Measurements from ENCODE around the gene VEGFA. TPM values are rescaled to one million over a fixed set of nuclear protein-coding genes. Genes with fewer than 3 reads are reported as not detected.

Gene VEGFA
- polyA plus RNA-seq, 1 donor from 2014 or later = 7.3 TPM

DNA sequence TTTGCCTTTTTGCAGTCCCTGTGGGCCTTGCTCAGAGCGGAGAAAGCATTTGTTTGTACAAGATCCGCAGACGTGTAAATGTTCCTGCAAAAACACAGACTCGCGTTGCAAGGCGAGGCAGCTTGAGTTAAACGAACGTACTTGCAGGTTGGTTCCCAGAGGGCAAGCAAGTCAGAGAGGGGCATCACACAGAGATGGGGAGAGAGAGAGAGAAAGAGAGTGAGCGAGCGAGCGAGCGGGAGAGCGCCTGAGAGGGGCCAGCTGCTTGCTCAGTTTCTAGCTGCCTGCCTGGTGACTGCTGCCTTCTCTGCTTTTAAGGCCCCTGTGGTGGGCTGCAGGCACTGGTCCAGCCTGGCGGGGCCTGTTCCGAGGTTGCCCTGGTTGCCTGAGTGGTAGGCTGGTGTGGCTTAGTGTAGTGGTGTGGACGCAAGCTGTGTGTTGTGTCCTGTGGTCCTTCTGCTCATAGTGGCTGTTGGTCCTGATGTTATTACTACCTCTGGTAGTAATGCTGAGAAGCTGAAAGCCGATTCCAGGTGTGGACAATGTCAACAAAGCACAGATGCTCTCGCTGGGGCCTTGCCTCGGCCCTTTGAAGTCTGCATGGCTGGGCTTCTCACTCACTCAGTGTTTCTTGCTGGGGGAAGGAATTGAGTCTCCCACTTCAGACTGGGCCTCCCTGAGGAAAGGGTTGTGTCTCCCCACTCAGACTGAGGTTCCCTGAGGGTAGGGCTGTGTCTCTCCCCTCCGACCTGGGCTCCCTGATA, 12.1 kb downstream of the VEGFA start:
- no peaks in the 10 kb centered on the region for H3K9me2 ChIP-seq (ENCODE audit: insufficient read depth, low read length)
- H3F3A ChIP-seq (ENCODE audit: insufficient read depth, low read length, poor library complexity, severe bottlenecking) = no peaks in the 10 kb centered on the region
- no peak overlapping the region for H3K27ac ChIP-seq (ENCODE audit: low read length)
- no peaks in the 10 kb centered on the region for H3K36me3 ChIP-seq (ENCODE audit: insufficient read depth, low read length)
- no peaks in the 10 kb centered on the region for H3K27me3 ChIP-seq (ENCODE audit: insufficient read depth, low read depth, low read length)
- H3K4me3 ChIP-seq (ENCODE audit: low read length) = no peak overlapping the region
- H3K9me3 ChIP-seq (ENCODE audit: low read length) = no peaks in the 10 kb centered on the region
- no peaks in the 10 kb centered on the region for H4K20me1 ChIP-seq (ENCODE audit: insufficient read depth)
- no peak overlapping the region for H3K4me2 ChIP-seq (ENCODE audit: low read length)
- no peaks in the 10 kb centered on the region for H3K79me2 ChIP-seq (replicated peaks; ENCODE audit: insufficient read depth, low read length)
- H2AFZ ChIP-seq (ENCODE audit: low read depth, low read length) = no peak overlapping the region
- H3K9ac ChIP-seq (ENCODE audit: low read length) = no peak overlapping the region
- TF ChIP-seq SMC3 (conservative IDR thresholded peaks at IDR 0.05; ENCODE audit: poor library complexity) = no peak
- TF ChIP-seq RAD21 (conservative IDR thresholded peaks at IDR 0.05) = no peak
- TF ChIP-seq, protein P1, sequence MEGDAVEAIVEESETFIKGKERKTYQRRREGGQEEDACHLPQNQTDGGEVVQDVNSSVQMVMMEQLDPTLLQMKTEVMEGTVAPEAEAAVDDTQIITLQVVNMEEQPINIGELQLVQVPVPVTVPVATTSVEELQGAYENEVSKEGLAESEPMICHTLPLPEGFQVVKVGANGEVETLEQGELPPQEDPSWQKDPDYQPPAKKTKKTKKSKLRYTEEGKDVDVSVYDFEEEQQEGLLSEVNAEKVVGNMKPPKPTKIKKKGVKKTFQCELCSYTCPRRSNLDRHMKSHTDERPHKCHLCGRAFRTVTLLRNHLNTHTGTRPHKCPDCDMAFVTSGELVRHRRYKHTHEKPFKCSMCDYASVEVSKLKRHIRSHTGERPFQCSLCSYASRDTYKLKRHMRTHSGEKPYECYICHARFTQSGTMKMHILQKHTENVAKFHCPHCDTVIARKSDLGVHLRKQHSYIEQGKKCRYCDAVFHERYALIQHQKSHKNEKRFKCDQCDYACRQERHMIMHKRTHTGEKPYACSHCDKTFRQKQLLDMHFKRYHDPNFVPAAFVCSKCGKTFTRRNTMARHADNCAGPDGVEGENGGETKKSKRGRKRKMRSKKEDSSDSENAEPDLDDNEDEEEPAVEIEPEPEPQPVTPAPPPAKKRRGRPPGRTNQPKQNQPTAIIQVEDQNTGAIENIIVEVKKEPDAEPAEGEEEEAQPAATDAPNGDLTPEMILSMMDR (IDR thresholded peaks at IDR 0.05; ENCODE audit: poor library complexity, severe bottlenecking) = no peak
- peak; percentile 6 for TF ChIP-seq POLR2AphosphoS5 (IDR thresholded peaks at IDR 0.05)
- TF ChIP-seq MXI1 (conservative IDR thresholded peaks at IDR 0.05; ENCODE audit: poor library complexity, severe bottlenecking) = no peak

DNA sequence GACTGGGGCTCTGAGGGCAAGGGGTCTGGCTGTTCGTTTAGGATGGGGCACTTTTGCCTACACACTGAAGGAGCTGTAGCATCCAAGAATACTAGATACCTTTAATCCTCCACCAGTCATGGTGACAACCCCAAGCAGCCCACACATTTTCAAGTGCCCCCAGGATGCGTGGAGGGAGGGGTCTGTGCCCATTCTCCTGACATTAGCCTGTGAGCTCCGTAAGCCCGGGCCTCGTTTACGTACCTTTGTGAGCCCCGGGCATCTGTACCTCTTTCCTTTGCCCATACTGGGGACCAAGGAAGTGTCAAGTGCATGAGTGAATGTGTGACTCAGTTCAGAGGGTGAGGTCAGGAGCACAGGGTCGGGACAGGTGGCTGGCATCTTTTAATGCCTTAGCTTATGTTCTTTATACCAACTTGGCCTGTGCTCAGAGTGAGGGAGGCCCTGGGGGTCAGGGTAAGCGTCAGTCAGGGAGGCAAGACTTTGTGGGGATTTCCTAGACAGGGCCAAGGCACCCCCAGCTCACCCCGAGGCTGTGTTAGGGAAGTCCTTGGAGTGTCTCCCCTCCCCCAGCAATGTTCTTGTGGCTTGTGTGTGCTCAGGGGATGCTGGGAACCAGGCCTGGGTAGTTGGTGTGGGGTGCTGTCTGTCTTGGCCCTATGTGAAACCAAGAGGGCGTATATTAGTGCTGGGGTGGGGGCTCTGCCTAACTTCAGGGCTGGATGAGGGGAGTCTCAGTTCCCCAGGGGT, 12.9 kb downstream of the VEGFA start:
- H3K79me2 ChIP-seq (replicated peaks; ENCODE audit: insufficient read depth, low read length) = no peaks in the 10 kb centered on the region
- TF ChIP-seq SMC3 (conservative IDR thresholded peaks at IDR 0.05; ENCODE audit: poor library complexity) (no peak), MXI1 (conservative IDR thresholded peaks at IDR 0.05; ENCODE audit: poor library complexity, severe bottlenecking) (no peak), POLR2AphosphoS5 (IDR thresholded peaks at IDR 0.05) (no peak), RAD21 (conservative IDR thresholded peaks at IDR 0.05) (no peak), TAF1 (IDR thresholded peaks at IDR 0.05; ENCODE audit: low read depth) (no peak), EP300 (conservative IDR thresholded peaks at IDR 0.05; ENCODE audit: poor library complexity, severe bottlenecking) (no peak), EZH2 (IDR thresholded peaks at IDR 0.05; ENCODE audit: borderline replicate concordance, insufficient read depth, low read length, poor library complexity, severe bottlenecking) (no peak)
- TF ChIP-seq, protein P1 (IDR thresholded peaks at IDR 0.05; ENCODE audit: poor library complexity, severe bottlenecking) = no peak
- TF ChIP-seq, protein P2, sequence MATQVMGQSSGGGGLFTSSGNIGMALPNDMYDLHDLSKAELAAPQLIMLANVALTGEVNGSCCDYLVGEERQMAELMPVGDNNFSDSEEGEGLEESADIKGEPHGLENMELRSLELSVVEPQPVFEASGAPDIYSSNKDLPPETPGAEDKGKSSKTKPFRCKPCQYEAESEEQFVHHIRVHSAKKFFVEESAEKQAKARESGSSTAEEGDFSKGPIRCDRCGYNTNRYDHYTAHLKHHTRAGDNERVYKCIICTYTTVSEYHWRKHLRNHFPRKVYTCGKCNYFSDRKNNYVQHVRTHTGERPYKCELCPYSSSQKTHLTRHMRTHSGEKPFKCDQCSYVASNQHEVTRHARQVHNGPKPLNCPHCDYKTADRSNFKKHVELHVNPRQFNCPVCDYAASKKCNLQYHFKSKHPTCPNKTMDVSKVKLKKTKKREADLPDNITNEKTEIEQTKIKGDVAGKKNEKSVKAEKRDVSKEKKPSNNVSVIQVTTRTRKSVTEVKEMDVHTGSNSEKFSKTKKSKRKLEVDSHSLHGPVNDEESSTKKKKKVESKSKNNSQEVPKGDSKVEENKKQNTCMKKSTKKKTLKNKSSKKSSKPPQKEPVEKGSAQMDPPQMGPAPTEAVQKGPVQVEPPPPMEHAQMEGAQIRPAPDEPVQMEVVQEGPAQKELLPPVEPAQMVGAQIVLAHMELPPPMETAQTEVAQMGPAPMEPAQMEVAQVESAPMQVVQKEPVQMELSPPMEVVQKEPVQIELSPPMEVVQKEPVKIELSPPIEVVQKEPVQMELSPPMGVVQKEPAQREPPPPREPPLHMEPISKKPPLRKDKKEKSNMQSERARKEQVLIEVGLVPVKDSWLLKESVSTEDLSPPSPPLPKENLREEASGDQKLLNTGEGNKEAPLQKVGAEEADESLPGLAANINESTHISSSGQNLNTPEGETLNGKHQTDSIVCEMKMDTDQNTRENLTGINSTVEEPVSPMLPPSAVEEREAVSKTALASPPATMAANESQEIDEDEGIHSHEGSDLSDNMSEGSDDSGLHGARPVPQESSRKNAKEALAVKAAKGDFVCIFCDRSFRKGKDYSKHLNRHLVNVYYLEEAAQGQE (IDR thresholded peaks at IDR 0.05; ENCODE audit: borderline replicate concordance) = no peak
- H3F3A ChIP-seq (ENCODE audit: insufficient read depth, low read length, poor library complexity, severe bottlenecking) = no peaks in the 10 kb centered on the region
- no peaks in the 10 kb centered on the region for H3K36me3 ChIP-seq (ENCODE audit: insufficient read depth, low read length)
- no peaks in the 10 kb centered on the region for H3K9me3 ChIP-seq (ENCODE audit: low read length)
- no peak overlapping the region for H3K9ac ChIP-seq (ENCODE audit: low read length)
- no peak overlapping the region for H3K4me3 ChIP-seq (ENCODE audit: low read length)
- no peak overlapping the region for H3K4me2 ChIP-seq (ENCODE audit: low read length)
- H3K27me3 ChIP-seq (ENCODE audit: insufficient read depth, low read depth, low read length) = no peaks in the 10 kb centered on the region
- no peaks in the 10 kb centered on the region for H4K20me1 ChIP-seq (ENCODE audit: insufficient read depth)
- no peak overlapping the region for H3K27ac ChIP-seq (ENCODE audit: low read length)
- no peaks in the 10 kb centered on the region for H3K9me2 ChIP-seq (ENCODE audit: insufficient read depth, low read length)
- H2AFZ ChIP-seq (ENCODE audit: low read depth, low read length) = no peak overlapping the region

All from neural cell (in vitro differentiated cells).